GM21447 (cell line): Measurements from ENCODE around the gene DPYSL5.

Source experiments
- ATAC-seq: cut with Tn5 transposase; IDR thresholded peaks from one replicate; pipeline ENCODE4 v1.9.1; 2021; ENCODE audit not compliant: unreplicated experiment

DPYSL5 gene

GRCh38 chr2:26982102-26982742 lies 134.3 kb downstream of the DPYSL5 start:
- ATAC-seq, result no peak

- ATAC-seq, result no peak
Observed at GRCh38 chr2:26983746-26984145, 135.8 kb downstream of the DPYSL5 start.

- no peak for ATAC-seq
Observed at GRCh38 chr2:26985807-26986206, 137.9 kb downstream of the DPYSL5 start.

GRCh38 chr2:26986576-26986975 lies 138.6 kb downstream of the DPYSL5 start:
- no peak for ATAC-seq

GRCh38 chr2:26988058-26988860 lies 140.3 kb downstream of the DPYSL5 start:
- no peak for ATAC-seq

GRCh38 chr2:26989156-26989555 lies 141.2 kb downstream of the DPYSL5 start:
- no peak for ATAC-seq

- ATAC-seq, result no peak
Observed at GRCh38 chr2:26991717-26992116, 143.8 kb downstream of the DPYSL5 start.

GRCh38 chr2:26993768-26994167 lies 145.8 kb downstream of the DPYSL5 start:
- no peak for ATAC-seq

- ATAC-seq, result no peak
Observed at GRCh38 chr2:26994983-26995382, 147.1 kb downstream of the DPYSL5 start.

- ATAC-seq, result no peak
Observed at GRCh38 chr2:26997394-26997793, 149.5 kb downstream of the DPYSL5 start.

GRCh38 chr2:26998323-26998722 lies 150.4 kb downstream of the DPYSL5 start:
- ATAC-seq, result no peak
